Gastrocnemius medialis (tissue), 4 donors: ENCODE measurements around the gene SVOPL. TPM values are rescaled to one million over a fixed set of nuclear protein-coding genes. Genes with fewer than 3 reads are reported as not detected.

Experiments
- ATAC-seq, 2 donors: fragments of 150-250 bp; one replicate each; pipeline ENCODE4 v1.9.1; 2016
- DNase-seq, 2 donors: peaks; one replicate each; pipeline ENCODE4 v3.0.0-alpha.2; 2019
- H3K27ac ChIP-seq, 4 donors: fragments of 200-600 bp; sonication (generic); 1 replicate in 1 of 4; 2 replicates in 3 of 4; pipeline ENCODE4 v1.5.1; 2016 to 2018; ENCODE audit warnings: mild to moderate bottlenecking in 2 of 4, moderate library complexity in 1 of 4
- H3K27me3 ChIP-seq, 3 donors: fragments of 200-600 bp; sonication (generic) in 2 of 3; 1 replicate in 1 of 3; 2 replicates in 2 of 3; pipeline versions ENCODE4 v1.5.1 to v1.6.0; 2016 to 2019; ENCODE audit warnings: mild to moderate bottlenecking in 1 of 3, moderate library complexity in 1 of 3
- H3K36me3 ChIP-seq, 2 donors: fragments of 200-600 bp; sonication (generic) in 1 of 2; one replicate each; pipeline ENCODE4 v1.5.1; 2017 to 2018
- H3K4me1 ChIP-seq, 2 donors: fragments of 200-600 bp; sonication (generic) in 1 of 2; one replicate each; pipeline ENCODE4 v1.5.1; 2016 to 2017; ENCODE audit warnings: mild to moderate bottlenecking in 2 of 2
- H3K4me3 ChIP-seq, 4 donors: fragments of 200-600 bp; sonication (generic) in 3 of 4; 1 replicate in 1 of 4; 2 replicates in 3 of 4; pipeline ENCODE4 v1.5.1; 2016 to 2019; ENCODE audit warnings: mild to moderate bottlenecking in 2 of 4
- H3K9me3 ChIP-seq, 3 donors: fragments of 200-600 bp; sonication (generic) in 2 of 3; 1 replicate in 1 of 3; 2 replicates in 2 of 3; pipeline ENCODE4 v1.5.1; 2016 to 2019
- CTCF ChIP-seq, 5 experiments: fragments of 450-650 bp in 3 of 5; fragments of 200-600 bp in 2 of 5; sonication (generic) in 2 of 5; IDR thresholded peaks in 4 of 5; conservative IDR thresholded peaks in 1 of 5; 1 replicate in 4 of 5; 2 replicates in 1 of 5; pipeline ENCODE4 v1.5.1; 2016 to 2019; ENCODE audit warnings: antibody characterized with exemption in 5 of 5, mild to moderate bottlenecking in 3 of 5, moderate library complexity in 3 of 5
- POLR2A ChIP-seq, 2 donors: fragments of 450-650 bp; IDR thresholded peaks; one replicate each; pipeline ENCODE4 v1.6.1; 2017; ENCODE audit warnings: antibody characterized with exemption in 2 of 2, mild to moderate bottlenecking in 2 of 2, moderate library complexity in 2 of 2
- in situ Hi-C, 4 donors: fragments of 200-750 bp; cut with MboI; loops; one replicate each; pipeline versions ENCODE4 v1.15.0 to v1.8.0; 2017; ENCODE audit warnings: low sequenced_read_pairs in 4 of 4
- intact Hi-C: fragments of 100-400 bp; cut with DNase I; formaldehyde crosslinking; loops from one replicate; pipeline ENCODE4 v1.15.1; 2023; ENCODE audit warnings: low total_unique reads
- total RNA-seq, 4 donors: library from RNA; depleted of rRNA; stranded (reverse); fragments of >200 nt; gene quantifications; one replicate each; pipeline versions ENCODE4 v1.1.0 to v1.2.3, GENCODE V29; 2016

Gene SVOPL
- total RNA-seq, 4 donors from 2014 or later, result not detected

DNA sequence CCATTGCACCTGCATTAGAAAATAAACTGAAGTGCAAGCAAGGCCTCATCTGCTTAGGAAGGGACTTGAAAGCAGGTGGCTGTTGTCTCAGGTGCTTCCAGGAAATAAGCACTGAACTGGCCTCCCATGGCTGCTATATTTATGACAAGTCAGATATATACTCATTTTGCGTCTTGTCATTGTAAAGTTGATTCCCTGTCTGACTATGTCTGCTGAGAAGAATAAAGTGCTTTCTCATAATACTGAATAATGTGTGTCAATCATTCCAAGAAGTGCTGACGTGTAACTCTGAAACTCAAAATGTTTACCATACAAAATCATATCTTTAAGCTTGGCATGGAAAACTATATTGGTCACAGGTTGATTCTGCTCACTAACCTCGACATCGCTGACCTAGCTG lies 44.9 kb upstream of the SVOPL start:
- intact Hi-C loops (no loop called here), in situ Hi-C loops (loop anchor here in 2 of 4 donors (25.0 kb wide), 2 partner anchors 584 to 1134 kb away; no protein-coding TSS in a partner anchor)
- H3K4me1 ChIP-seq, result no peaks in the 10 kb centered on the region
- H3K9me3 ChIP-seq, result no peaks in the 10 kb centered on the region
- no peak overlapping the region for H3K4me3 ChIP-seq
- no peak for TF ChIP-seq CTCF (IDR thresholded peaks at IDR 0.05 in 4 of 5, conservative IDR thresholded peaks at IDR 0.05 in 1 of 5)
- no peak for TF ChIP-seq POLR2A (IDR thresholded peaks at IDR 0.05)
- no peaks in the 10 kb centered on the region for H3K27me3 ChIP-seq
- ATAC-seq (no peak), DNase-seq (no peak)
- no peaks in the 10 kb centered on the region for H3K36me3 ChIP-seq
- H3K27ac ChIP-seq, result no peak overlapping the region

GRCh38 chr7:138745189-138745588 lies 44.0 kb upstream of the SVOPL start:
- intact Hi-C loops, result no loop called here

DNA sequence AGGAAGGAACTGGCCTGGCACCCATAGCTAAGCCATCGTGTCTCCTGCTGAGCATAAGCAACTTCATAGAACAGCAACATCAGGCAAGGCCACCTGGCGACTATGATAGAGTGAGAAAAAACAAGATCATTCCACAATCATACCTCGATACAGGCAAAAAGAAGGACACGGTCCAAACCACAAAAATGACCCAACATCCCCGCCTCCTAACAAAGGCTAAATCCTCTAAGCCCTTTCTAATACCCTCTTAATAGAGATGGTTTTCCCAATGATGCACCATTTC lies 40.2 kb upstream of the SVOPL start:
- H3K27ac ChIP-seq, result no peak overlapping the region
- H3K36me3 ChIP-seq, result no peaks in the 10 kb centered on the region
- no peaks in the 10 kb centered on the region for H3K27me3 ChIP-seq
- no peaks in the 10 kb centered on the region for H3K4me1 ChIP-seq
- DNase-seq (no peak), ATAC-seq (no peak)
- H3K4me3 ChIP-seq, result no peak overlapping the region
- in situ Hi-C loops (loop anchor here in 2 of 4 donors (25.0 kb wide), 2 partner anchors 579 to 1129 kb away; no protein-coding TSS in a partner anchor), intact Hi-C loops (no loop called here)
- TF ChIP-seq CTCF (IDR thresholded peaks at IDR 0.05 in 4 of 5, conservative IDR thresholded peaks at IDR 0.05 in 1 of 5), result no peak
- TF ChIP-seq POLR2A (IDR thresholded peaks at IDR 0.05), result no peak
- no peaks in the 10 kb centered on the region for H3K9me3 ChIP-seq

More at GRCh38 chr7:138745189-138745588, 44.0 kb upstream of the SVOPL start:
- Histone ChIP-seq H3K4me3 (no peak overlapping the region), H3K4me1 (no peaks in the 10 kb centered on the region), H3K27me3 (no peaks in the 10 kb centered on the region), H3K36me3 (no peaks in the 10 kb centered on the region), H3K9me3 (no peaks in the 10 kb centered on the region), H3K27ac (no peak overlapping the region)
- no peak for TF ChIP-seq POLR2A (IDR thresholded peaks at IDR 0.05)
- TF ChIP-seq CTCF (IDR thresholded peaks at IDR 0.05 in 4 of 5, conservative IDR thresholded peaks at IDR 0.05 in 1 of 5), result no peak
- in situ Hi-C loops, result loop anchor here in 2 of 4 donors (25.0 kb wide), 2 partner anchors 583 to 1133 kb away; no protein-coding TSS in a partner anchor
- no peak for DNase-seq
- no peak for ATAC-seq

DNA sequence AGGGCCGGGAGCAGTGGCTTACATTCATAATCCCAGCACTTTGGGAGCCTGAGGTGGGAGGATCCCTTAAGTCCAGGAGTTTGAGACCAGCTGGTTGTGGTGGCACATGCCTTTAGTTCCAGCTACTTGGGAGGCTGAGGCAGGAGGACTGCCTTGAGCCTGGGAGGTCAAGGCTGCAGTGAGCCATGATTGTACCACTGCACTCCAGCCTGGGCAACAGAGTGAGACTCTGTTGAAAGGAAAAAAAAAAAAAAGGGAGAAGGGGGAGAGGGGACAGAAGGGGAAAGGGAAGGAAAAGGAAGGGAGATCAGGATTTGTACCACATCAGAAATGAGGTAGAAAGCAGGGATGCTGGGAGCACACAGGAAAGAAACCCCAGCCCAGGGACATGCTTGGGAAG lies 38.7 kb upstream of the SVOPL start:
- Histone ChIP-seq H3K4me3 (no peak overlapping the region), H3K36me3 (no peaks in the 10 kb centered on the region), H3K27me3 (no peaks in the 10 kb centered on the region), H3K27ac (no peak overlapping the region), H3K9me3 (no peaks in the 10 kb centered on the region), H3K4me1 (no peaks in the 10 kb centered on the region)
- intact Hi-C loops, result loop anchor here (5.0 kb wide), 1 partner anchor 838 kb away; no protein-coding TSS in a partner anchor
- in situ Hi-C loops, result loop anchor here in 3 of 4 donors (10.0 to 25.0 kb wide), 4 partner anchors 565 to 1128 kb away; no protein-coding TSS in a partner anchor
- ATAC-seq (no peak), DNase-seq (no peak)
- no peak for TF ChIP-seq CTCF (IDR thresholded peaks at IDR 0.05 in 4 of 5, conservative IDR thresholded peaks at IDR 0.05 in 1 of 5)
- TF ChIP-seq POLR2A (IDR thresholded peaks at IDR 0.05), result no peak
